ENCODE measurements around the gene LAMC2.

GRCh38 chr1:183272390-183272848, 86.4 kb downstream of the LAMC2 start:
- TF ChIP-seq TOX (CRISPR knock-in tag; IDR thresholded peaks at IDR 0.05; ENCODE audit: borderline replicate concordance), result no peak
- no peak for TF ChIP-seq ZFP30 (CRISPR knock-in tag; IDR thresholded peaks at IDR 0.05)
- TF ChIP-seq CSDC2 (CRISPR knock-in tag; IDR thresholded peaks at IDR 0.05), result no peak
- no peak for TF ChIP-seq ZNF70 (CRISPR knock-in tag; IDR thresholded peaks at IDR 0.05)
- no peak for TF ChIP-seq ZFP3 (CRISPR knock-in tag; IDR thresholded peaks at IDR 0.05)
- no peak for TF ChIP-seq CREB5 (CRISPR knock-in tag; IDR thresholded peaks at IDR 0.05; ENCODE audit: low read depth)
- TF ChIP-seq TCF4 (CRISPR knock-in tag; IDR thresholded peaks at IDR 0.05; ENCODE audit: borderline replicate concordance), result no peak
- no peak for TF ChIP-seq PATZ1 (CRISPR knock-in tag; IDR thresholded peaks at IDR 0.05; ENCODE audit: borderline replicate concordance)
- TF ChIP-seq ZNF8 (CRISPR knock-in tag; IDR thresholded peaks at IDR 0.05), result no peak
- no peak for TF ChIP-seq POU6F1 (CRISPR knock-in tag; IDR thresholded peaks at IDR 0.05; ENCODE audit: borderline replicate concordance, low read depth)
- TF ChIP-seq ISL1 (CRISPR knock-in tag; IDR thresholded peaks at IDR 0.05), result no peak; the same call in 1 of the 2 replicates
